Activated naive CD4-positive, alpha-beta T cell treated with Interleukin-2 at 50 U/mL for 16 hours (primary cell): Measurements from ENCODE around the gene CEP350.
"Not testable (repeated sequence)": the region's sequence is repeated elsewhere in the genome, so short reads cannot be mapped to it uniquely, and the experiment has no call there.

Experiments
- DNase-seq: peaks from one replicate; pipeline ENCODE4 v3.0.0-alpha.2; 2020

The CEP350 gene

DNA sequence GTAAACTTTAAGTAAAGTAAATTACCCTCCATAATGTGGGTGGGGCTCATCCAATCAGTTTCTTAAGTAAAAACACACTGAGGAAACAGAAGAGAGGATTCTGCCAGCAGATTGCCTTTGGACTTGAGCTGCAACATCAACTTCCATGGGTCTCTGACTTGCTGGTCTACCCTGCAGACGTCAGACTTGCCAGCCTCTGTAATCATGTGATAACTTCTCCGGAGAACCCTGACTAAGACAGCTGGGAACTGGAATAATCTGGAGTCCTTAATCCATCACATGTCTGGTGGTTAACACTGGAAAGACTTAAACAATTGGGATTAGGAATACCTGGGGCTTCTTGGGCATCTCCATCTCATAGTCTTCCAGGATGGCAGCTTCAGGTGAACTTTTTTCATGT lies 13.2 kb upstream of the CEP350 start:
- no peak for DNase-seq

DNA sequence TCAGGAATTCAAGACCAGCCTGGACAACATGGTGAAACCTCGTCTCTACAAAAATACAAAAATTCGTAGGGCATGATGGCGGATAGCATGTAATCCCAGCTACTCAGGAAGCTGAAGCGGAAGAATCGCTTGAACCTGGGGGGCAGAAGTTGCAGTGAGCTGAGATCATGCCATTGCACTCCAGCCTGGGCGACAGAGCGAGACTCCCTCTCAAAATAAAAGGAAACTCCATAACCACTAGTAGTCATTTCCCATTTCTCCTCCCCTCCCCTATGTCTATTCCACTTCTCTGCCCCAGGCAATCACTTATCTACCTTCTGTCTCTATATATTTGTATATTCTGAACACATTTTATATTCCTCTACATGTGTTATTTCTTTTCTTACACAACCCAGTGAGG lies 4.0 kb upstream of the CEP350 start:
- no peak for DNase-seq

DNA sequence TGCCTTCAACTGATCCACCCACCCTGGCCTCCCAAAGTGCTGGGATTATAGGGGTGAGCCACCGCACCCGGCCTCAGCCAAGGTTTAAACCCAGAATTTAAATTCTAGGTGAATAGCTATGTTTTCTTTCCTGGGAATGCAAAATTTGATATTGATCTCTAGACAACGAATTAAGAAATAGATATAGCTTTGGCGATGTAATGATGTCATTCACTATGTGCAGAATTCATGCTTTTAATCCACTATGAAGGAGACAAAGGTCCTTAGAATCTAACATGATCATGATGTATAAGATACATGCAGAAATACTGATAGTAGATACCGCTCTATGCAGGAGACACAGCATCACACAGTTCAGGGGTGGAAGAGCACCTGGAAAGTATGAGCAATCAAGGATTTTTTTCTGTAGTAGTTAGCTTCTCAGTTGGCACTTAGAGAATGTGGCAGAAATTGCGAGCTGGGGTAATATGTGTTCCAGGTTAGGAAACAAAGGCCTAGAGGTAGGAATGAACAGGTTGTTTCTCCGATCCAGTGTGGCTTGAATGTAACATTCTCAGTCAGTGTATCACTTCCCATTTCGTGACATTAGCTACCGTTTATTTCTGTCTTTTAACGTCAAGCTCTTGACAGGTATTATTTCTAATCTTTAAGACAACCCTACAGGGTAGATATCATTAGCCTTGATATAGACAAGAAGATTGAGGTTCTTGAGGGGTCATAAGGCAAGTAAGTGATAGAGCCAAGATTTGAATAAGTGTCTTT lies 3.0 kb upstream of the CEP350 start:
- no peak for DNase-seq

DNA sequence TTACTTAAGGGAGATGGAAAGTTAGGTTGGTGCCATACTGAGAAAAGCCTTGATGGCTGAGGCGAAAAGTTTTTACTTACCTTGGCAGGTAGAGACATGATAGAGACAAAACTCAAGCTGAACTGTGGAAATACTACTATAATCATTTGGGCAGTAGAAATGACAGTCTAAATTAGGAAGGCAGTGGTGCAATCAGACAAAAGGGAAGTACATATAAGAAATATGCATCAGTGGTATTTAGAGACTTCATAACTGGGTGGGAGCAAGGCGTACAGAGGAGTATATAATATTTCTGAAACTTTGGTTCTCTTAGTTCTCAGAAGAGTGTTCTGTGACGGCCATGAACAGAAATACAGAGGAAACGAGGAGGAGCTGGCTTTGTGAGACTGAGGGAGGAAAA lies 2.4 kb upstream of the CEP350 start:
- DNase-seq = no peak

DNA sequence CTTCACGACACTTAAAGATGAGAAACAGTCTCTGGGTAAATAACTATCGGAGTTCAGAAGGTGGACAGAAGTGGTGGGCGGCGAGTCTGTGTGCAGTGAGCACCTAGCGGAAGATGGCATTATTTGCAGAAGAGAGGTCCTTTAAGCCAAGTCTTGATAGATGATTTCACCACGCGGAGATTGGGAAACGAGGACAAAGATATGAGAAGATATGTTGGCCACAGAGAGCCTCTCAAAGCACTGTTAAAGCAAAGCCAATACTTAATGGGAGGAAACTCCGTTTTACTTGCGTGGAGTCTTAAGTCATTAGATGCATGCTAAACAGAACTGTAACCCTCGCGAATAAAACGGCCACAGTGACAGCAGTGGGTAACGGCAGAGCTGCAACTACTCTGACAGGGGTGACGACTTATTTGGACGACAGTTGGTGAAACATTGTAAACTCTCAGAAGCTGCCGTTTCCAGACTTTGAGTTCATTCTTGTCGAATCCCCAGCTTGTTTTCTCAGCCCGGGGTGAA lies 577 bp upstream of the CEP350 start:
- peak; percentile 56 for DNase-seq

DNA sequence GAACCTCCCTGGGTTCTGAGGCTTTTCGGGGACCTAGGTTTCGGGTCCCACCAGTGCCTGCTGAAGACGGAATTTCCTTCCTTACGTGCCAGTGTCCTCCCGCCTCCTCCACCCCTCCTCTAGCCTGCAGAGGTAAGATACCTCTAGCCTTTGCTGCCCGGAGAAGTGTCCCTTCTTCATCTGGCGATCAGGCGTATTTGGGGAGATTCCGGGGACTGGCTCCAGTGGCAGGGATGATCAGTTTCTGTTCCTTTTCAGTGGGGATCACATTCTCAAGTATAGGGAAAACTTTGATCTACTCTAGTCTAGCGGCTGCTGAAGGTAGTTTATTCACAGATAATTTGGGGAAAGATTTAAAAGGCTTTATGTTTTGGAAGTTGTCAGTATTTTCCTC lies 674 bp downstream of the CEP350 start:
- no peak for DNase-seq

DNA sequence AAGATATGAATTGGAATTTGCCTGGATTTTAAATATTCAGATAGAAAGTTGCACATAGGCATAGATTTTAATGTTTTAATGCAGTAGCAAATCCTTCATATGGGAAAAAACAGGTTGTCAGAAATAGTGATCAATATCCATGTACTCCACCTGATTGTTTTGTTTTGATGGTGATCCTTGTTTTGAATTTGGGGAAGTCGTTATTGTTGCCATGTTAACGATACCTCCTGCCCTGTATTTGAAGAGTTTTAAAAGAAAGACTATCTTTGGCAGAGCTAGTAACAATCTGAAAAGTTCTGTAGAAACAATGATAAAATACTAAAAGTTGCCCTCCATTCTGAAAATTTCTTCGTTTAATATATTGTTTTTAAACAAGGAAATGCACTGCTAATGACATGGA lies 1.1 kb downstream of the CEP350 start:
- DNase-seq = no peak

DNA sequence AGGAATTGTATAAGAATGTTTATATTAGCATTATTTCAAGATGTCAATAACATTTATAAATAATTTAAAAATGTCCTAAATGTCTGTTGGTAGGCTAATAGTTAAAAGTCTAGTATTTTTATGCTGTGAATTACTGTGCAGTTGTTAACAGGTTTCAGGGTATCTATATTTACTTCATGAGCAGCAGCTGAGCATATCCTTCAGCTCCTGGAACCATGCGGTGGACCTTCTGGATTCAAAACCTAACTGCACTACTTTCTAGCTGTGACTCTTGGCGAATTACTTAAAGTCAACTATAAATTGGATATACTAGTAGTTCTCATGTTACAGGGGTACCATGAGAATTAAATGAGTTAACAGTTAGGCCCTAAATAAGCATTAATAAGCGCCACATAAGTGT lies 3.7 kb downstream of the CEP350 start:
- no peak for DNase-seq

DNA sequence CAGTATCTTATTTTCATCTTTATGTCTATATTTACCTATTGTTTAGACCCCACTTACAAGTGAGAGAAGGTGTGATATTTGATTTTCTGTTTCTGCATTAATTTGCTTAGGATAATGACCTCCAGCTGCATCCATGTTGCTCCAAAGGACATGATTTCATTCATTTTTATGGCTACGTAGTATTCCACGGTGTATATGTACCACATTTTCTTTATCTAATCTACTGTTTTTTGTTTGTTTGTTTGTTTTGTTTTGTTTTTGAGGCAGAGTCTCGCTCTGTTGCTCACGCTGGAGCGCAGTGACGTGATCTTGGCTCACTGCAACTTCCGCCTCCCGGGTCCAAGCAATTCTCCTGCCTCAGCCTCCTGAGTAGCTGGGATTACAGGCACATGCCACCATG lies 7.6 kb downstream of the CEP350 start:
- DNase-seq = not testable (repeated sequence)

DNA sequence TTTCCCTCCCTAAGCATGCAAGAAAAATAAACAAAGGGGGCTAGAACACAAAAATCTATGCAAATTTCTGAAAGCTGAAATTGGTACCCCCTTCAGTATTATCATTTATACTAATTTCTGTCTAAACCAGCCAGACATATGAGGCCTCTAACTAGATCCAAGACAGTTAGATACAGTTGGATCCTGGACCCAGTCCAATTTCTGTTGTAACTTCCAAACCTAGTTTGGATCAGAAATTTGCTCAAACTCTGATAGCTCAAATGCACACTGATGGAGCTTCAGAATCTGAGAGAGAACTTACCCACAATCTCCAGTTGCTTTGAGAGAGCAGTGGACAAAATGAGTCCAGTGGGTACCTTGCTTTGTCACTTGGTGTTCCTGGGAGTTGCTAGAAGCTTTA lies 11.9 kb downstream of the CEP350 start:
- DNase-seq = no peak

DNA sequence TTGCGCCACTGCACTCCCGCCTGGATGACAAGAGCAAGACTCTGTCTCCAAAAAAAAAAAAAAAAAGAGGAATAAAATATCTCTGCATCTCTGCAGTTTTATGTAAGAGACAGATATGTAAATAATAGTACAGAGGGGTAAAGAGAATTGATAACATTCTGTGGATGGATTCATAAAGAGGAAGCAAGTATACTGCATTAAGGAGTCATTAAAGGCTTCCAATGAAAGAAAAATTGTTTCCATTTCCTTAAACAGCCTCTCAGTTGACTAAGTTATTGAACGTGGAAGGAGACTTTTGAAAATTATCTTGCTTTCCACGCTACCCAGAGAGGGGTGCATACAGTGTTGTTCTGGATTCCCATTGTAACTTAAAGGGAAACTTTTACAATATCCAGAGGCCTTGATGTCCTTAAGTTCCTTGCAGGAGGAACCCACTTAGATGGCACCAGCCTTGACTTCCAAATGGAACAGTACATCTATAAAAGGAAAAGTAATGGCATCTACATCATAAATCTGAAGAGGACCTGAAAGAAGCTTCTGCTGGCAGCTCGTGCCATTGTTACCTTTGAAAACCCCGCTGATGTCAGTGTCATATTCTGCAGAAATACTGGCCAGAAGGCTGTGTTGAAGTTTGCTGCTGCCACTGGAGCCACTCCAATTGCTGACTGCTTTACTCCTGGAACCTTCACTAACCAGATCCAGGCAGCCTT lies 13.8 kb downstream of the CEP350 start:
- no peak for DNase-seq

DNA sequence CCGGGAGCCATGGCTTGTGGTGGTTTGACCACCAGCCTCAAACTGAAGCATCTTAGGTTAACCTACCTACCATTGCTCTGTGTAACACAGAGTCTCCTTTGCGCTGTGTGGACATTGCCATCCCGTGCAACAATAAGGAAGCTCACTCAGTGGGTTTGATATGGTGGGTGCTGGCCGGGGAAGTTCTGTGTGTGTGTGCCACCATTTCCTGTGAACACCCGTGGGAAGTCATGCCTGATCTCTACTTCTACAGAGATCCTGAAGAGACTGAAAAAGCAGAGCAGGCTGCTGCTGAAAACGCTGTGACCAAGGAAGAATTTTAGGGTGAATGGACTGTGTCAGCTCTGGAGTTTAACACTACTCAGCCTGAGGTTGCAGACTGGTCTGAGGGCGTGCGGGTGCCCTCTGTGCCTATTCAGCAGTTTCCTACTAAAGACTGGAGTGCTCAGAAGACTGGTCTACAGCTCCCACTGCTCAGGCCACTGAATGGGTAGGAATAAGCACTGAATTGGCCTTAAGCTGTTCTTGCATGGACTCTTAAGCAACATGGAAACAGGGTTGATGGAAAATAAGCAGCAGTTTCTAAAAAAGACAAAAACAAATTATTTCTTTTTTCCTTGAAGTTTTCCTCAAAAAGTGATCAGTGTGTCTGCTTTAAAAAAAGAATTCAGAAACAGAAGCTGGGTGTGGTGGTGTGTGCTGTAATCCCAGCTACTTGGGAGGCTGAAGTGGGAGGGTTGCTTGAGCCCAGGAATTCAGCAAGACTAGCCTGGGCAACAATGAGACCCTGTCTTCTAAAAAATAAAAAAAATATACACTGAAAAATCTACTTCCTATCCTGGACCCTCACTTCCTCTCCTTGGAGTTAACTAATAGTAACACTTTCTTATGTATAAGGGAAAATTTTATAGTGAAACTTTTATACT lies 14.6 kb downstream of the CEP350 start:
- DNase-seq = no peak

DNA sequence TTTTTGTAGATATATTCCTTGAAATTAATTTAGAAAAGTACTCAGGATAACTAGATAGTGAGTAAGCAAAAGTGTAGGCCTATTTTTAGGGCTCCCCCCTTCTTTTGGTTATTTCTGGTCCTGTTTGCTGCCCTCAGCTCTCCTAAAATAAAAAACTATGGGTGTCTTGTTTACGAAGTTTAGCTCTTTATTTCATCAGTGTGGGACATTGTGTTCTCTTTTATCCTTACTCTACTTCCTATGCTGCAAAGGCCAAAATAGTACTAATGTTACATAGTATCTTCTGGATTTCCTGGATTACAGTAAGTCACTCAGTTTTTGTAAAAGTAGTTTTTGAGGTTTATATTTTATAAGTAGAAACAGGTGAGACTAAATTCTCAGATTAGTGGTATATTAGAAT lies 15.4 kb downstream of the CEP350 start:
- DNase-seq = no peak

DNA sequence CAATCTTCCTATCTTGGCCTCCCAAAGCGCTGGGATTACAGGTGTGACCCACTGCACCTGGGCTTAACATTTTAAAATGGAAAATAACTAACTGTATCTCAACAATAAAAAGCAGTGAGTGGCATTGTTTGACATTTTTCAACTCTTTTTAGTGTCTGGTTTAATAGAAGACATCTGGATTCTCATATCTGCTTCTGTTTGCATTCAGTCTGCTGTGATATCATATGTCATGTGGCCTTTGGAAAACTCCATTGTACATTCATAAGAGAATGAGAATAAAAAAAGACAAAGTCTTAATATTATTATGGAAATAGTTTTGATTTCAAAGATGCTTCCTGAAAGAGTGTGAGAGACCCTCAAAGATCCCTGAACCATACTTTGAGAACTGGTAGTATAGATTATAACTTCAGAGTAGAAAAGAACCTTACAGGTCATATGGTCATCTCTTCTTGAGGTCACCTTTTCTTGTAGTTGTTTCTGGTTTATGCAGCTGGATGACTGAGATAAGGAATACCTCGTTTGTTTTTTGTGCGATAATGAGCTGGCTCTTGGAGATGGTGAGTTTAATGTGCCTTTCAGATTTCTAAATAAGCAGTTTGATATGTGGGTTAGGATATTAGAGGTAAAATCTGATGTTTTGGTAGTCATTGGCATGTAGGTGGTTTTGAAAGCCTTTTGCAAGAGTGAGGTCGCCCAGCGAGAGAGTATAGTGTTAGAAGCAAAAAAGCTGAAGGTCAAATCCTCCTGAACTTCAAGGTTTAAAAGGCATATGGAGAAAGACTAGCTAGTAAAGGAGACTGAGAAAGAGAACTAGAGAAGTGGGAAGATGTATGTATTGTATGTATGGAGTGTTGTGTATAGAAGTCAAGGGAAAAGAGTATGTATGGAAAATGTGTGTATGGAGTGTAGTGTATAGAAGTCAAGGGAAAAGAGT lies 17.2 kb downstream of the CEP350 start:
- DNase-seq = no peak

DNA sequence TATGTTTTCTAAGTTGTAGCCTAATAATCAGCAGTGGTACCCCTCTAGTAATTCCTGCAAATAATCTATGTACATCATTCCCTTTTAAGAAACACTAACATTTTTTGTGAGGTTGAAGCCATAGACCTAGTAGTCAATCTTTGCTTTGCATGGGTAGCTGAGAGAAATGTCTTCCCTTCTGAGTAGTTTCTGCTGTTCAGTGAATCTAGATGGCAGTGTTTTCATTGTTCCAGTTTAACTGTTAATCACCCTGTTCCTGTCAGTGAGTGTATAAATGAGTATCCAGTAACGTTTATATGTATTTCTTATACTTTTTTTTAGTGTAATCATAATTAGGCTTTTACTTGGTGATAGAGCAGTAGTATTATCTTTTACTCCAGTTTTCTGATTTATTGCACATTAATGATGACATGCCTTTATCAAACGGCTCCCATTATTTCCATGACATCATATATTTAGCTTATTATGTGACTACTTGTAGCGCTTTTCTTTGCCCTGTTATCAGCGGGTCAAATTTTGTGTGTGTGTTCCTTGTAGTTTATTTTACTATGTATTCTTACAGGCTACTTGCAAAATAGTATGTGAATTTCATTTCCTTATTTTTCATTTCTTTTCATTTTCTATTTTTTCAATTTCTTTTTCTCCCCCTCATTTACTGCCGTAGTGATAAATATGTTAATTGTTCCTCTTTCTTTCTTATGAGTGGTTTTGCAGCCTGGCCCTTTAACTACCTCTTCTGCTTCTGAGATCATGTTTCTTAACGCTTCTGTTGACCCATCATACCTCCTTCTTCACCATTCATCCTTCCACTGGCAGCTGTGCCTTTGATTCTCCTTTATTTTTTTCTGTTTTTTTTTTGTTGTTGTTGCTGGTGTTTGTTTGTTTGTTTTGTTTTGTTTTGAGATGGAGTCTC lies 18.8 kb downstream of the CEP350 start:
- no peak for DNase-seq

DNA sequence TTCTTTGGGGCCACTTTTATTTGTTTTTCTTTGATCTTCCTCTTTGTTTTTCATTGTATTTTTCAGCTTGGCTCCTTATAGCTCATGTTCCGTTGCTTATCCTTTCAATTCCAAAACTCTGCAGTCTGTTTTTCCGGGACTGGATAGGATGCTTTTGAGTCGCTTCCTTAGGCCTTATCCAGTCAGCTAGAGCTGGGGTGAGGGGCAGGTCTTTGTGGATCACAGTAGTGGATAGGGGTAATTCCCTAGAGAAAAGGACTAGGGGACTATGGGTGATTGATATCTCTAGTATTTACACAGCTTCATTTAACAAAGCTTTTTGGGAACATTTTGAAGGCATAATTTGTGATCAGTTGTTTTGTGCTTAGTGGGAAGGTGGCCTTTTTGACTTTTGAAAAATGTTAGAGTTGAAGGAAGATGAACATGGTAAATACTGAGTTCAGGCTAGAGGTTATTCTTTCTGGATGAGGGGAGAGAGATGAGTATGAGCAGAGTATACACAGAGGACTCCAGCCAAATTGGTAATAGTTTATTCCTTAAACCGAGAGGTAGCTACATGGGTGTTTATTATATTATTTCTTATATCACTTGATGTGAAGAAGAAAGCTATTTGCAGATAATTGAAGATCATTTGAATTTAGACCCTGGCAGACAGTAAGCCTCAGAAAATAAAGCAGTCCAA lies 22.5 kb downstream of the CEP350 start:
- no peak for DNase-seq

DNA sequence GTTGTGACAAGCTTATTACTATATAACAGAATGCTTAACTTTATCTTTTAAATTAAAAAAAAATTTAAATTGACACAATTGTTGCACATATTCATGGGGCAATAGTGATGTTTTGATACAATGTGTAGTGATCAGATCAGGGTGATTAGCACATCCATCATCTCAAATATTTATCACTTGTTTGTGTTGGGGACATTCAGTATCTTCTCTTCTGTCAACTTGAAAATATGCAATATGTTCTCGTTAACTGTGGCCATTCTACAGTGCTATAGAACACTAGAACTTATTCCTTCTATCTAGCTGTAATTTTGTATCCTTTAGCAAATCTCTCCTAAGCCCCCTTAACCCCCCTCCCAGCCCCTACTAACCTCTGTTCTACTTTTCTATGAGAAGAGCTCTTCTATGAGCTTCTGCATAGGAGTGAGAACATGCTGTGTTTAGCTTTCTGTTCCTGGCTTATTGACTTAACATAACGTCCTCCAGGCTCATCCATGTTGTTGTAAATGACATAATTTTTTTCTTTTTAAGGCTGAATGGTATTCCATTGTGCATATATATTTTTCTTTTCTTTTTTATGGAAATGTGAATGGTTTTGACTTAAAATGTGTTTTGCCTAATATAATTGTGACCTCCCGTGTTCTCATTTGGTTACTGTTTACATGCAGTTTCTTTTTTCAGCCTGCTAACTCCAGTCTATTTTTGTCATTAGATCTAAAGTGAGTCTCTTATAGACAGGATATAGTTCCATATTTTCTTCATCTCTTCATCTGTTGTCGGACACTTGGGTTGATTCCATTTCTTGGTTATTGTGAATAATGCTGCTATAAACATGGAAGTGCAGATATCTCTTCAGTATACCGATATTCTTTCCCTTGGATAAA lies 23.8 kb downstream of the CEP350 start:
- DNase-seq = no peak

DNA sequence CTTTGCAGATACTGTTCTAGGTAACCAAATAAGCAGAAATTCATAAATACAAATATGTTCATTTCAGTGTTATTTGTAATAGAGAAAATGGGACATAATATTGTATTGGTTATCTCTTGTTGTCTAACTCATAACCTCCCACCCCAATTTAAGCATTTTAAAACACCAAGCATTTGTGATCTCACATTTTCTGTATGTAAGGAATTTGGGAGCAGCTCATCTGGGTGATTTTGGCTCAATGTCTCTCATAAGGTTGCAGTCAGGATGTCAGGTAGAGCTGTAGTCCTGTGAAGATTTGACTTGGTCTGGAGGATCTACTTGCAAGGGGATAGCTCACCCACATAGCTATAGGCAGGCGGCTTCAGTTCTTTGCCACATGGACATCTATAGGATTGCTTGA lies 29.5 kb downstream of the CEP350 start:
- no peak for DNase-seq

DNA sequence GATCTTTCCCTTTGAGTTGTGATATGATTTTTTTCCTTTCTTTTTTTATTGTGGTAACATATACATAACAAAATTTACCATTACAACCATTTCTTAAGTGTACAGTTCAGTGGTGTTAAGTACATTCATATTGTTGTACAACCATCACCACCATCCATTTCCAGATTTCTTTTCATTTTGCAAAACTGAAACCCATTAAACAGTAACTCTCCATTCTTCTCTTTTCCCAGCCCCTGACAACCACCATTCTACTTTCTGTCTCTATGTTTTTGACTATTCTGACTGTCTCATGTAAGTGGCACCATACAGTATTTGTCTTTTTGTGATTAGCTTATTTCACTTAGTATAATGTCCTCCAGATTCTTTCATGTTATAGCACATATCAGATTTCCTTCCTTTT lies 30.3 kb downstream of the CEP350 start:
- no peak for DNase-seq
